T-helper 1 cell treated with Interleukin-12 subunit alpha and Interleukin-12 subunit beta and Interleukin-4 antibody, amounts not matched to agents 30 μg/mL and 1 μg/mL, for 36 hours (primary cell): ENCODE measurements around the gene PNMA5.

Source experiments
- H3K27ac Mint-ChIP-seq: one replicate; pipeline ENCODE4 v1.8.0; 2021; ENCODE audit warnings: mild to moderate bottlenecking, mixed read lengths
- H3K27me3 Mint-ChIP-seq: one replicate; pipeline ENCODE4 v1.8.0; 2021; ENCODE audit warnings: low read depth, mixed read lengths
- H3K36me3 Mint-ChIP-seq: one replicate; pipeline ENCODE4 v1.8.0; 2021; ENCODE audit warnings: low read depth, mixed read lengths
- H3K4me1 Mint-ChIP-seq: one replicate; pipeline ENCODE4 v1.8.0; 2021; ENCODE audit warnings: low read depth, mixed read lengths
- H3K4me3 Mint-ChIP-seq: one replicate; pipeline ENCODE4 v1.8.0; 2021; ENCODE audit warnings: mild to moderate bottlenecking, moderate library complexity, mixed read lengths
- H3K9me3 Mint-ChIP-seq: one replicate; pipeline ENCODE4 v1.8.0; 2021; ENCODE audit warnings: mixed read lengths

PNMA5 gene

GRCh38 chrX:152942077-152942442 is 51.9 kb downstream of the PNMA5 start:
- Mint-ChIP-seq H3K4me3 (peak overlapping the region; percentile 85), H3K9me3 (no peaks in the 10 kb centered on the region), H3K27ac (no peak overlapping the region), H3K4me1 (peaks cover 10% of the 10 kb centered on the region), H3K36me3 (no peaks in the 10 kb centered on the region), H3K27me3 (no peaks in the 10 kb centered on the region)

- Mint-ChIP-seq H3K27me3 (no peaks in the 10 kb centered on the region), H3K36me3 (no peaks in the 10 kb centered on the region), H3K9me3 (no peaks in the 10 kb centered on the region), H3K4me1 (peaks cover 10% of the 10 kb centered on the region), H3K27ac (peak overlapping the region; percentile 83), H3K4me3 (peak overlapping the region; percentile 85)
These were observed 52.4 kb downstream of the PNMA5 start for GRCh38 chrX:152941328-152942076.
